ENCODE measurements around the gene BHLHE23.

DNA sequence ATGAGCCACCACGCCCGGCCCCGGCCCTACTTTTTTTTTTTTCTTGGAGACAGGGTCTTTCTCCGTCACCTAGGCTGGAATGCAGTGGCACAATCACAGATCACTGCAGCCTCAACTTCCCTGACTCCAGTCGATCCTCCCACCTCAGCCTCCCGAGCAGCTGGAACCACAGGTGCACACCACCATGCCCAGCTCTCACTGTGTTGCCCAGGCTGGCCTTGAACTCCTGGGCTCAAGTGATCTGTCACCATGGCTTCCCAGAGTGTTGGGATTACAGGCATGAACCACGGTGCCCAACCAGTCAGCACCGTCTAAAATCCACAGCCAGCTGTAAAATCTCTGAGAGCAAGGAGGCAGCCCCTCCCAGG lies 36.8 kb downstream of the BHLHE23 start:
- TF ChIP-seq POLR2AphosphoS5 (IDR thresholded peaks at IDR 0.05) (no peak), POLR2A (IDR thresholded peaks at IDR 0.05) (no peak), CTCF (IDR thresholded peaks at IDR 0.05) (no peak)

All from prostate gland (tissue), 2 donors.